Inflammatory macrophage (primary cell): Measurements from ENCODE around the gene PDGFC.

ENCODE experiments used
- DNase-seq, 2 donors: peaks; one replicate each; pipeline ENCODE4 v3.0.0-alpha.2; 2020 to 2022

PDGFC gene

GRCh38 chr4:156972379-156973015 lies 898 bp upstream of the PDGFC start:
- DNase-seq, result no peak

GRCh38 chr4:156971165-156971675 lies 379 bp downstream of the PDGFC start:
- no peak for DNase-seq

GRCh38 chr4:156970501-156971164 lies 966 bp downstream of the PDGFC start:
- peak; percentile 62 to 73 for DNase-seq

- DNase-seq, result no peak
Measured at GRCh38 chr4:156969911-156970310, 1.7 kb downstream of the PDGFC start.

GRCh38 chr4:156969101-156969500 lies 2.5 kb downstream of the PDGFC start:
- DNase-seq, result no peak

GRCh38 chr4:156968479-156968984 lies 3.1 kb downstream of the PDGFC start:
- peak; percentile 87 to 91 for DNase-seq

DNA sequence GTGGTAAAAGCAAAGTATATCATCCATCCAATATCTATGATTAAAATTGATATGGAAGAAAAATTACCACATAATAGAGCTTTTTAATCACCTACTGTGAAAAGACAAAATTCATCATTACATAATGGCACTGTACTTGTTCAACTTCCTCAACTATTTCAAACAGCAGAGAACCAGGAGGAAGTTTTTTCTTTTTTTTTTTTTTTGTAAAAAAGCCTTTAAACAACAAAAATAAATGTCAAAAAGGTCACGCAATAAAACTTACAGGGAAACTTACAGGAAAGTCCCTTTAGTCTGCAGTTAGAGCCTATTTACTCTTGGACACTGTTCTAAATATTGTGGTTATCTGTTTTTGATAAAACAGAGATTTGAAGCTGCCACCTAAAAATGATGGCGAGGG lies 4.8 kb downstream of the PDGFC start:
- peak in 1 of 2 donors; percentile 65 for DNase-seq

DNA sequence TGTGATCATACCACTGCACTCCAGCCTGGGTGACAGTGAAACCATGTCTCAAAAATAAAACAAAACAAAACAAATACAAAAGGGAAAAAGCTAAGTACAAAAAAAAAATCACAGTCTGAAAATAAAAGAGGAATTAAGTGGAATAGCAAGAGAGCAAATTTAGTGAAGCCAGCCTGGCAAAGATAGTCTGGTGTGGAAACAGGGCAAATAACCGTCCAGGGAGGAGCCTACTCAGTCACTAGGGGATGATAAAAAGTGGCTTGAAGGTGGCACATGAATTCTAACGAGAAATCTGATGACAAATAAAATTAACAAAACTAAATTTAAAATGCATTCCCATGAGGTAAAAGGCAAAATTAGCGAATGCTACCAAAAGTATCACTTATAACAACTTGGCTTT lies 8.2 kb downstream of the PDGFC start:
- DNase-seq, result no peak

- DNase-seq, result no peak
Measured at GRCh38 chr4:156962528-156962974, 9.0 kb downstream of the PDGFC start.

DNA sequence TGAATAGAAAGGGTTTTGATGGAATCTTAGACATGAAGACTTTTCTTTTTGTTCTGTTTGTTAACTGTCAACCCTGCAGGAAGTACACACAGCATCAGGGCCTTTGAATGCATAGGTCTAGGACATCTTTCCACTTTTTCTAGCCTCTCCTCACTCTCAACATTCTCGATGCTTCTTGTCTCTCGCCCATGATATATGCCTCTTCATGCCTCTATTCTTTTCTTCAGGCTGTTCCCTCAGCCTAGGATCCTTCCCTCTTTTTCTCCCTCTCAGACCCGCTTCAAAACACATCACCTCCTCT lies 9.6 kb downstream of the PDGFC start:
- no peak for DNase-seq

- DNase-seq, result no peak
Measured at GRCh38 chr4:156961196-156962057, 10.2 kb downstream of the PDGFC start.

GRCh38 chr4:156959298-156959702 lies 12.3 kb downstream of the PDGFC start:
- DNase-seq, result no peak

DNA sequence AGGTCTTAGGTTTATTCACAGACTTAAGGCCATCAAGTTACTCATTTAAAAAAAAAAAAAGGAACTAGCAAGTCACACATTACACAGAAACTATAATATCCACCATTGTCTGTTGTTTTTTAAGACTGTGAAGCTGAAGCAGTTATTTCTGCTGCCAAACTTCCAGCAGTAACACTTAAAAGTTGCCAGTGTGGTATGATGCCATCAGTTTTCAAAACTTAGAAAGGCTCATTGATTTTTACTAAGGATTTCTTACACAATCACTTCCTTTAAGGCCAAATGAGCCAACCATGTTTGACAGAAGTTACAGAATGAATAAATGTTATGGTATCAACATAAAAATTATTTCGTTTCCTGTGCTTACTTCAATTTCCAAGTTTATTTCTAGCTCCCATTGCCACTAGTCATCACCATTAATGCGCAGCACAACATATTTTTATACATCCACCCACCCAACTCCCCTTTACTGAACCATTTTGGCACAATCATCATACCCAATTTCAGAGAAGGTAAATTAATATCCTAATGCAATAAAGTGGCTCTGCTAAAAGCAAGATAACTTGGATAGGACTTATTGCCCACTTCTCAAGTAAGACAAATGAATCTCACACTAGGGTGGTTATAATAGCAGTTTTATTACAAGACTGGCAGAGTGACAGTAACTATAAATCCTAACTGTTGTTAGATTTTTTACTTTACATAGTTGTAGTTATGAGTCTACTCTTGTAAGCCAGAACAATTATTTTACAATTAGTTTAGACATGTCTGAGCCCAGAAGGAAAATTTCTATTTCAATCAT lies 13.1 kb downstream of the PDGFC start:
- peak in 1 of 2 donors; percentile 74 for DNase-seq

DNA sequence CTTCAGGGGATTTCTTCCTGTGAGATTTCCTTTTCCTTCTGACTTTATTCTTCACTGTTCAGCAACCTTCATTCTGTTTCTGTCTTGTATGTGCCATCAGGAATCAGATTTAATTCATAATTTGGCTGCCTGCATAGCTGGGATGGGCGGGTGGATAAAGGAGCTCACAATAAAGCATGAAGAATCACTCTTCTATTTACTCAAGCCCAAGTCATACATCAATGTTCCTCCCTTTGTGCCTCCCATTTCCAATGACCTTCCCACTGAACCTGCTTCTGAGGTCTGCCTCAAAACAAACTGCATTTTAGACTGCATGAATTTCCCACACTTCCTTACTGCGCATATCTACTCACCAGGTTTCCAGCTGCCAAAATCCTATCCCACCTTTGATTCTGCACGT lies 14.0 kb downstream of the PDGFC start:
- no peak for DNase-seq

DNA sequence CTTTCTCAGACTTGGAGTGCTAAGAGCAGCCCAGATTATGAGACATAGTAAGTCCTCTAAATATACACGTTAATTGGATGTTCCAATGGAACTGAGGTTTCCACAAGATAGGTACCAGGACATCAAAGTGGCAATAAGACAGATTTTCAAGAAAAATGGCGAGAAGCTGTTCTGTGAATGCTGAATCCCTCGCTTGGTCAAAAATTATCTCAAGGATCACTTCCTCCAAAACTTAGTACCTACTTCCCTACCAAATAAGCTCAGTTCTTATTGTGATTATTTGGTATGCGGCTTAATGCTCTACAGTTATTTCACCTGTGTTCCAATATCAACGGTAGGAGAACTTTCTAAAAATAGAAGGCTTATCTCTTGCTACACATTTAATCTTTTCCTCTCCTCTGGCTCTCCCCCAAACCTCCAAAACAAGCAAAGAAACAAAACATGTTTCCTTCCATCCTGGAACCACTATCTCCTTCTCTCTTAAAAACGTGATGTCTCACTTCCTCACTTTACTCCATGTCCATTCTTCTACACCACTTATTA lies 14.7 kb downstream of the PDGFC start:
- peak in 1 of 2 donors; percentile 34 for DNase-seq

DNA sequence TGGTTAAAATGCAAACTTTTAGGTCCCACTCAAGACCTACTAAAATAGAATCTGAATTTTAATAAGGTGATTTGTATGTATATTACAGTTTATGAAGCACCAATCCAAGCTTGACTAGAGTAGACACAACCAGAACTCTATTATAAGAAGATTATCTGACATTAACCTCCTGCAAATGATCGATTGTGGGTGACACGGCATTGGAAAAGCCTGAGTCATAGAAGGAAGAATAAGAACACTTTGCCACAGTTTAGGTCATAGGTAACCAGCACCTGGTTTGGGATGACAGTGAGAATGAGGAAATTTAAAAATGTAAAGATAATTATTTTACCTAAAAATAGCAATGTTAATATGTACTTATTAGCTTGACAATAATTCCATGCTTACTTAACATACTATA lies 15.2 kb downstream of the PDGFC start:
- no peak for DNase-seq

DNA sequence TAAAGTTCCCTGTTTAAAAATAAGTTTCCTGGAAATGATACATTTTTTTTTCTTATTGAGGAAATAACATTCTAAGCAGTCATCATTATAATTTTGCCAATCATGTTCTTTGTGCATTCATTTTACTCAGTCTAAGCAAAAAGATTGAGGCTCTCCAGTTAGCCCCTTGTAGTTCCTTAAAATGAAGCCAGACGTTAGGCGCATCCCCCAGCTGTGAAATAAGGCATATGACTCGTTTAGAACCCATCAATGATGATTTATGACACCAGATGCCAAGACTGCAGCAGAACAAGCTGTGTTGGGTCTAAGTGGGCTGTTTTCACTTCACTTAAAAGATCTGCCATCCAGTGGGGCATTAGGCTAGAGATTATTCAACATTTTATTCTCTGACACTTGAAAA lies 17.0 kb downstream of the PDGFC start:
- peak; percentile 74 to 84 for DNase-seq

DNA sequence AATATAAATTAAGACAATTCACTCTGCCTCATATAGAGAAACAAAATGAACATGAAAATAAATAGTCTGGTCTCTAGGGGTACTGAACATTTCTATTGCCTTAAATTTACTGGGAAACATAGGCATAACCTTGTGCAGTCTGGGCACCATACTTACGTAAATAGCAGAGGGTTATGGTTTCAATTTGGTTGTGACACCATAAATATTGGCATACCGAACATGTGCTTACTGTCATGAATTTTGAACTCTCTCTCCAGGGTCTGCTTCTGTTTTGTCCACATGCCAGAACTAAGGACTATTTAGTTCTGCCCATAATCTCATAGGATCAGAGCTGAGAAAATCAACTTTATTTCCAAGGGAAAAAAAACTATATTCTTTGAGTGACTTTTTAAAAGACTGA lies 17.6 kb downstream of the PDGFC start:
- no peak for DNase-seq

DNA sequence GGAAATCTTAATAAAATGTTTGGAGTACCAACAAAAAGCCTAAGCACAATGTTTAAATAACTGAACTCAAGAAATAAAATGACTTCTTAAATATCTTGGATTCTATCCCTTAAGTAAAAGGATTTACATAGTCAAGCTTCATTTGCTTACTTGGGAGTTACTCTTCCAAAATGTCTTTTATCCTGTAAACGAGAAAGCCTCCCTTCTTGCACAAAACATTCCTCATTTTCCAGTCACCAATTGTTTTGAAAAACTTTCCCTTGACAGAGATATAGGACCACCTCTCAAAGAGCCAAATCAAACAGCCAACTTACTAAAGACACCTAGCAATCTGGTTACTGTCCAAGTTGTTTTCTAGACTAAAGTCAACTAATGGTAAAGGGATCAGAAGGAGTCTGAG lies 18.6 kb downstream of the PDGFC start:
- DNase-seq, result no peak

DNA sequence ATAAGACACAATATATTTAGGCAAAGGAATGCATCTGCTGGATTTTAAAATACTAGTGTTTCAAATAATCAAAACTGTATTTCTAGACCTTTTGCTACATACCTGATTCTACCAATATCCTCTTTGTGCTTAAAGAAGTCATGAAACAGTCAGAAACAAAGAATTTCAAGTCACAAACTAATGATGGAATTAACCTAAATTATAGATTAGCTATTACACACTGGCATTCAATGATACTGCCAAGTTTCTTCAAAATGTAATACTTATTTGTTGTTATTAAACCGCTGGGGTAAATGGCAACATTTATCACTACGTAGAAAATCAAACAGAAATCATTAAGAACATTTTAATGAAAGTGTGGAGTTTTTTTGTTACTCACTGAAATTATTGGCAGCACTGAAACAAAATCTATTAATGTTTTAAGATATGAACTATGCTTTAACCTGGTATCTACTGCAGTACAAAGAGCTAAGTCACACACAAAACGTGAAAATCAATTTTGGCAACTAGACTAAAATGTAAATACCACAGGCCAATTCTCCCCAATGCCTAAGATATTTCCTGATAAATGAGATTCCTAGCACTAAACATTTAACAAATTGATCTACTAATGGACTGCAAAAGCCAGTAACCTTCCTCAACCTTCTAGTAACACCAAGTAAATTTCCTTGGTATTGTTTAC lies 19.4 kb downstream of the PDGFC start:
- no peak for DNase-seq

- DNase-seq, result no peak
Measured at GRCh38 chr4:156950948-156951347, 20.7 kb downstream of the PDGFC start.

GRCh38 chr4:156950090-156950489 lies 21.5 kb downstream of the PDGFC start:
- DNase-seq, result no peak
